Brain pericyte (primary cell): ENCODE data around the gene CCDC18.
A peak's percentile ranks its signal among the peaks of the same experiment; 100 is the strongest.
"Not testable (repeated sequence)": the region's sequence is repeated elsewhere in the genome, so short reads cannot be mapped to it uniquely, and the experiment has no call there.

Experiments
- DNase-seq: peaks from one replicate; pipeline ENCODE4 v3.0.0-alpha.2; 2012; ENCODE audit warnings: low read depth, low spot score

Gene CCDC18

DNA sequence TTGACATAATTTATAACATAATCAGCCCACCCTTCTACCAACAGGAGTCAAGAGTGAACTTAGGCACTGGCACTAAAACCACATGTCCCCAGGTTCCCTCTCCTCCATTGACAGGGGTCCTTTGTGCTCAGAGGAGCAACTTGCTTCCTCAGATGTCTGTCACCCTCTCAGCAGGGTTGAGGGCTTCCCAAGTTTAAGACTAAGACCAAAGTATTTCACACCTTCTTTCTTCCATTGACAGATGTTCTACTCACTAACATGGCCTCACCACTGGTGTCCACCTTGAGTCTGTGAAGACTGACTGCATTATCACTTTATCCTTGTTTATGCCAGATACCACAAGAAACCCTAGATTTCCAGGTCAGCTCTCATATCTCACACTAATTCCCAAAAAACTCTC is 56.5 kb downstream of the CCDC18 start:
- DNase-seq: no peak

DNA sequence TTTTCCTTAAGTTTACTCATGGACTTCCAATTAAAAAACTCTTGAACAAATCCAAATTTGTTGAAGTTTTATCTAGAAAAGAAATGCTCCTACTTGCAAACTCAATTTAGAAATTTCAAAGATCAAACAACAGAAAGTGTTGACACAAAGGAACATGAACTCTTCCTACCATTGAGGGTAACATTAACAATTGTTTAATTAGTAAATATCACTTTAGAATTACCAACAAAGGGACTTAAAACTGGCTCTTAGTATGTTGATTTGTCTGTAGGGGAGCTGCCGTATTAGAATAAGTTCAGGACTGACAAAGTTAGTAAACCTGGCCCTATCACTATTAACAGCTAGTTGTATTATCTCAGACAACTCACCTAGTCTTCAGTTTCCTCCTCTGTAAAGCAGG is 57.9 kb downstream of the CCDC18 start:
- no peak for DNase-seq

DNA sequence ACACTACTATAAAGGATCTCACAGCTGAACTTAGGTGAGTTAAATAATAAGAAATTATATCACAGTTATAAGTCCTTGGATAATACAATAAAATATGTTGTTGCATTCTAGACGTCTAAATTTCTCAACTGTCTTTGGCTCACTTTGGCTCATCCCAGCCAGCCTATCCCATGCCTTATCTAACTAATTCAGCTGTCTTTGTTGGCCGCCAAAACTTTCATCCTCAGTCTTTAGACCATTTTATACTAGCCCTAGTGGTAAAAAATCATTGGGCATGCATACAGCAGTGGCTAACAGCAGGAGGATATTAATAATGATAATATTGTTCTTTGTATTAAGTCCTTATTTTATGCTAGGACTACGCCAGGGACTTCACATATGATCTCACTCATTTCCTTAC is 59.3 kb downstream of the CCDC18 start:
- DNase-seq: no peak

DNA sequence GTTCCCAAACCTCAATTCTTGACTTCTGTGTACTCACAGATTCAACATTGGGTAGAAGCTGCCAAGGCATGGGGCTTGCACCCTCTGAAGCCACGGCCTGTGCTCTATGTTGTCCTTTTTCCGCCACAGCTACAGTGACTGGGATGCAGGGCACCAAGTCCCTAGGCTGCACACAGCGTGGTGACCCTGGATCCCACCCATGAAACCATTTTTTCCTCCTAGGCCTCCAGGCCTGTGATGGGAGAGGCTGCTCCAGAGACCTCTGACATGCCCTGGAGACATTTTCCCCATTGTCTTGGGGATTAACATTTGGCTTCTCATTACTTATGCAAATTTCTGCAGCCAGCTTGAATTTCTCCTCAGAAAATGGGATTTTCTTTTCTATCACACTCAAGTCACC is 62.7 kb downstream of the CCDC18 start:
- not testable (repeated sequence) for DNase-seq

DNA sequence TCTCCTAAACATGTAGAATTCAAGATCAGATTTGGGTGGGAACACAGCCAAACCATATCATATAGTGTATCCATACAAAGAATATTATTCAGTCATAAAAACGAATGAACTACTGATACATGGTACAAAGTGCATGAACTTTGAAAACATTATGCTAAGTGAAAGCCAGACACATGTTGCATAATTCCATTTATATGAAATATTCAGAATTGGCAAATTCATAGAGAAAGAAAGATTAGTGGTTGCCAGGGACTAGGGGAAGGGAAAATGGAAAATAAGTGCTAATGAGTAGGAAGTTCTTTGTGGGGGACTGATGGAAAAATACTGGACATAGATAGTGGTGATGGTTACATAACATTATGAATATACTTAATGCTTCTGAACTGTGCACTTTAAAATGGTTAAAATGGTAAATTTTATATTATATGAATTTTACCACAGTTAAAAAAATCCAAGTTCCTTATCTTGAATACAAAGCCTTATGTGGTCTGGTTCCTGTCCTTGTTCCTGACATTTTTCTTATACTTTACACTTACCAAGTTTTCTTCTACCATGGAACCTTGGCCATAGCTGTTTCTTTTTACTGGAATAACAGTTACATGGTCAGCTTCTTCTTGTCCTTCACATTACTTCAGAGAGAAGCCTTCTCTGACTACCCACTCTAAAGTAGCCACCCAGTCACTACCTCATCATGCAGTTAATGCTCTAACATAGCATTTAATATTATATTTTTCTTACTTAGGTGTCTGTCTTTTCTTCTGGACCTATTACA is 64.0 kb downstream of the CCDC18 start:
- no peak for DNase-seq

DNA sequence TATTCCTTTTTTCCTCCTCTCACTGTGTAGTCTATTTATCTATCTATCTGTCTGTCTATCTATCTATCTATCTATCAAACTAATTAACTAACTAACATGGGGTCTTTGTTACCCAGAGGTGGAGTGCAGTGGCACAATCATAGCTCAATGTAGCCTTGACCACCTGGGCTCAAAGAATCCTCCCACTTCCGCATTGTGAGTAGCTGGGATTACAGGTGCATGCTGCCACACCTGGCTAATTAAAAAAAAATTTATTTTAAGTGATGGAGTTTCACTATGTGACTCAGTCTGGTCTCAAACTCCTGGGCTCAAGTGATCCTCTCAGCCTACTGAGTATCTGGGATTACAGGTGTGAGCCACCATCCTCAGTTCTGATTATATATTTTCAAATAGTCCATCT is 71.4 kb downstream of the CCDC18 start:
- DNase-seq: no peak

DNA sequence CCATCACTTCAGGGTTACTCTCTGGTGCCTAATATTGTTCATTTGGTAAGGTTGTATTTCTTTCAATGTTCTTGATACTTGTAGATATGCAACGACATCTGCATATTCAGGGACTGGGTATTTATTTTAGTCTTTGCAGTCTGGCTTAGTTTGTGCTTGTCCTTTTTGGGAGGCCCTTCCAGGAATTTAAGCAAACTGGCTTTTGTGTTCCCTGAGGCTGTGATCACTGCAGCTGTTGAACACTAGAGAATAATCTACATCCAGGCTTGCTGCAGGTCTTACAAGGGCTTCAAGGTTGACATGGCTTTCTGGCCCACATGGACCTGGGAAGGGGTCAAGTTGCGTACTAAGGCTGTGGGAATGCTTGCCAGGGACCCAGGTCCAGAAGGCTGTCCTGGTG is 72.1 kb downstream of the CCDC18 start:
- DNase-seq: no peak

DNA sequence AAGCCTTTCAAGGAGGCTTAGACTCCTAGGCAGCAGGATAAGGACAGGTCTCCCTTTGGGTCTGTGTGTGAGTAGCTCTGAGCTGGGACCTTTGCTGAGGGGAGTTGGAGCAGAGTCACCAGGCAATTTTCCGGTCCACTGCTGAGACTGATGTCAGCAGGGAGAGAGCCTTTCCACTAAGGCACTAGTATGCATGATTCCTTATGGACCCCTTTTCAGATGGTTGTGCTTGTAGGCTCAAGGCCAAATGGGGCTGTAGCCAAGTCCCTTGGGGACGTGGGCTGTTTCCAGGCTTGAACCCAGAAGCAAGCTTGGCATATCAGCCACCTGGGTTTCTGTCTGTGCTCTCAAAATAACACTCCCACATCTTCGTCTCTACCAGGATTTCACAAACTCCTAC is 73.0 kb downstream of the CCDC18 start:
- no peak for DNase-seq

DNA sequence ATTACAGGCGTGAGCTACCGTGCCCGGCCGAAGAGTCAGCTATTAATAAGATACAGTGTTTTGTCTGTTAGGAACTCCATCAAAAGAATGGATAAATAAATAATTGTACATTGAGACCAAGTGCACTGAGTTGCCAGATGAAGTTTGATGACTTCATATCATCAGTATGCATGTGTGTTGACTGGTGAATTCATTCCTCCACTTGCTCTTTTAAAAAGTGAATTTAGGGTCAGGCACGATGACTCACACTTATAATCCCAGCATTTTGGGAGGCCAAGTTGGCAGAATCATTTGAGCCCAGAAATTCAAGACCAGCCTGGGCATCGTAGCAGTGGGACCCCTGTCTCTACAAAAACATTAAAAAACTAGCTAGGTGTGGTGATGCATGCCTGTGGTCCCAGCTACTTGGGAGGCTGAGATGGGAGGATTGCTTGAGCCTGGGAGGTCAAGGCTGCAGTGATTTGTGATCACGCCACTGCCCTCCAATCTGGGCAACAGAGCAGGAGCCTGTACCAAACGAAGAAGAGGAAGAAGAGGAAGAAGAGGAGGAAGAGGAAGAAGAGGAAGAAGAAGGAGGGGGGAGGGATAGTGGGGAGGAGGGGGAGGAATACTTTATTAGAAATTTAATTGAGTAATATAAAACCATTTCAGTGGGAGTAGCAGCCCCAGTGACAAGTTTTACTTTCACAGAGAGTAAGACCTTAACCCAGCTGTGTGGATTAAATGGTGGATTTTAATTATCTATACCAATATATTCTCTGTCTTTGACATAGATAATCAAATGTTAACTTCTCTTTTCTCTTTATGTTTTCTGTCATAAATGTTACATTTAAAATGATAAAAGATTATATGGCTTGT is 74.9 kb downstream of the CCDC18 start:
- DNase-seq: peak; percentile 12

DNA sequence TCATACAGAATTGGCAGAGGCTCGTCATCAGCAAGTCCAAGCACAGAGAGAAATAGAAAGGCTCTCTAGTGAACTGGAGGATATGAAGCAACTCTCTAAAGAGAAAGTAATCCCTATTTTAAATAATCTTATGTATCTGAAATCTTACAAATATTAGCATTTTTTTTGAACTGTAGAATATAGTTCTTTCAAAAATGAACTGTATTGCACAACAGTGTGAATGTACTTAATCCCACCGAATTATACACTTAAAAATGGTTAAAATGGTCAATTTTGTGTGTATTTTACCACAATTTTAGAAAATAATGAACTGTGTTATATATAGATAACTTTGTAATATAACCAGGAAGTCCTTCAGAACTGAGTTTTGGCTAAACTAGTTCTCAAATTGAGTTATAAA is 75.9 kb downstream of the CCDC18 start:
- DNase-seq: no peak

DNA sequence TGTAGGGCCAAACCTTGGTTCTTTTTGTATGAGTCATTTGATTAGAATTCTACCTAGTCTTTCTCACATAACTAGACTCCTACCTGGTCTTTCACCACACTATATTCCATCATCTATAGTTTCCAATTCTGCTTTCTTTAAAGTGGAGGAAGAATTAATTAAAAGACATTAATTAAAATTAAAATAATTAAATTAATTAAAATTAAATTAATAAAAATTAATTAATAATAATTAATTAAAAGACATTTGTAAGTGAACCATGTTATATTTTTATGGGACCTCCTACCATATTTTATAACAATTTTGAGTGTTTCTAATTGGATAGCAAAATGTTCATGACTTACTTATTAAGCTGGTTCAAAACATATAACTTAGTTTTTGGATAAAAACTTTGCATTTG is 77.4 kb downstream of the CCDC18 start:
- DNase-seq: no peak

DNA sequence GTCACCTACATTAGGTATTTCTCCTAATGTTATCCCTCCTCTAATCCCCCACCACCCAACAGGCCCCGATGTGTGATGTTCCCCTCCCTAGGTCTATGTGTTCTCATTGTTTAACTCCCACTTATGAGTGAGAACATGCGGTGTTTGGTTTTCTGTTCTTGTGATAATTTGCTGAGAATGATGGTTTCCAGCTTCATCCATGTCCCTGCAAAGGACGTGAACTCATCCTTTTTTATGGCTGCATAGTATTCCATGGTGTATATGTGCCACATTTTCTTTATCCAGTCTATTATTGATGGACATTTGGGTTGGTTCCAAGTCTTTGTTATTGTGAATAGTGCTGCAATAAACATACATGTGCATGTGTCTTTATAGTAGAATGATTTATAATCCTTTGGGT is 80.2 kb downstream of the CCDC18 start:
- not testable (repeated sequence) for DNase-seq

DNA sequence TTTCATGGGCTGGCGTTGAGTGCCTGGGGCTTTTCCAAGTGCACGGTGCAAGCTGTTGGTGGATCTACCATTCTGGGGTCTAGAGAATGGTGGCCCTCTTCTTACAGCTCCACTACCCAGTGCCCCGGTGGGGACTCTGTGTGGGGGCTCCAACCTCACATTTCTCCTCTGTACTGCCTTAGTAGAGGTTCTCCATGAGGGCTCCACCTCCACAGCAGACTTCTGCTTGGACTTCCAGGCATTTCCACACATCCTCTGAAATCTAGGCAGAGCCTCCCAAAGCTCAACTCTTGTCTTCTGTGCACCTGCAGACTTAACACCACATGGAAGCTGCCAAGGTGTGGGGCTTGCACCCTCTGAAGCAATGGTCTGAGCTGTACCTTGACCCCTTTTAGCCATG is 82.1 kb downstream of the CCDC18 start:
- no peak for DNase-seq

DNA sequence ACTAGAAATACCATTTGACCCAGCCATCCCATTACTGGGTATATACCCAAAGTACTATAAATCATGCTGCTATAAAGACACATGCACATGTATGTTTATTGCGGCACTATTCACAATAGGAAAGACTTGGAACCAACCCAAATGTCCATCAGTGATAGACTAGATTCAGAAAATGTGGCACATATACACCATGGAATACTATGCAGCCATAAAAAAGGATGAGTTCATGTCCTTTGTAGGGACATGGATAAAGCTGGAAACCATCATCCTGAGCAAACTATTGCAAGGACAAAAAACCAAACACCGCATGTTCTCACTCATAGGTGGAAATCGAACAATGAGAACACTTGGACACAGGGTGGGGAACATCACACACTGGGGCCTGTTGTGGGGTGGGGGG is 88.4 kb downstream of the CCDC18 start:
- DNase-seq: not testable (repeated sequence)

DNA sequence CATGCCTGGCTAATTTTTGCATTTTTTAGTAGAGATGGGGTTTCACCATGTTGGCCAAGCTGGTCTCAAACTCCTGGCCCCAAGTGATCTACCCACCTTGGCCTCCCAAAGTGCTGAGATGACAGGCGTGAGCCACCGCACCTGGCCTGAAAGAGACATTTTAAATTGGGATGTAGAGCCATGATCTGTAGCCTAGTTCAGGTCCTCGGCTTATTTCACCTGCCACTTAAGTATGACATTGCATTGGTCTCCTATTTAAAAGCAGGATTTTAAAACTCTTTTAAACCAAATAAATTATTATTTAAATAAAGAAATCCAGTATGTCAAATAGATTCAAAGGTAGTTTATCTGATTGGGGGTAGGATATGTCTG is 94.7 kb downstream of the CCDC18 start:
- not testable (repeated sequence) for DNase-seq

DNA sequence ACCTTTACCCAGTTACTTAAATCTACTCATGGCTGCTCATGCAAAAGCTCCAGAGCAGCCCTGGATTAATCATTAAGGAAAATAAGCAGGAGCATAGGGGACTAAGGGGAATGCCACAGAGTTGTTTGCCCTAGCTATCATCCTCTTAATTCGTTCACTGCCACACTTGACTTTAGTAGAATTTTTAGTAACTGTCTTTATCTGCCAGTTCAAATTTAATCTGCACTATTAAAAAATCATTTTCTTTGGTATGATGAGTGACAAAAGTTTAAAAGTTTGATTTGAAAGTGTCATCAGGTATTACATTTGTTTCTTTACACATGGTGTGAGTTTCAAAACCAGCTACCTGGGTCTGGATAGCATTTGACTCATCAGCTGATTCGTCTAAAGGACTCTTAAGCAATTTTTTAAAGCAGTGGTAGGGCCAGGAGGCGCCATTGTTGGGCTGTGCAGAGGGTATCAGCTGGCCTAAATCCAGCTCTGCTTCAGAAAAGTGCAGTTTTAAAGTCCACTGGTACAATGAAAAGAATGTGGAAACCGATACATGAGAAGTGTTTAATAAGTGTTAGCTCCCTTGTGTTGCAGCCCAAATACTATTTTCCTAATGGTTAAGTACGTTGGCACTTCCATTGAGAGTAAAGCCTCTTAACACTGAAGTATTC is 95.2 kb downstream of the CCDC18 start:
- no peak for DNase-seq

DNA sequence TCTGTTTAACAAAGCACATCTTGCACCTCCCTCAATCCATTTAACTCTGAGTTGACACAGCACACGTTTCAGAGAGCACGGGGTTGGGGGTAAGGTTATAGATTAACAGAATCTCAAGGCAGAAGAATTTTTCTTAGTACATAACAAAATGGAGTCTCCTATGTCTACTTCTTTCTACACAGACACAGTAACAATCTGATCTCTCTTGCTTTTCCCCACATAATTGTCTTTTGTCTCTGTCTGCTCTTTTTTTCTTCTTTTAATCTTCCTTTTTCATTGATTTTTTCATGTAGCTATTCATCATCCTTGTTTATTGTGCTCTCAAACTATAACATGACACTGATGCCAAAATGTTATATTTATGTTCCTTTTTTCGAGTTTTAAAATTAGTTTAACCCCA is 97.0 kb downstream of the CCDC18 start:
- DNase-seq: not testable (repeated sequence)

DNA sequence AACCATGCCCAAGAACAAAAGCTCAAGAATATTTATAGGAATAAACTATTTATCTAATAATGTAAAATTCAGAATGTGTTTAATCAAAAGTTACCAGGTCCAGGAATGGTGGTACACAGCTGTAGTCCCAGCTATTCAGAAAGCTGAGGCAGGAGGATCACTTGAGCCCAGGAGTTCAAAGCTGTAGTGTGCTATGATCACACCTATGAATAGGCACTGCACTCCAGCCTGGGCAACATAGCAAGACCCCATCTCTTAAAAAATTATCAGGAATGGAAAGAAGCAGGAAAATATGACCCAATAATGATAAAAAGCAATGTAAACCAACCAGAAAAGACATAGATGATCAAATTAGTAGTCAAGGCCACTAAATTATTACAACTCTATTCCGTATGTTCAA is 103.0 kb downstream of the CCDC18 start:
- no peak for DNase-seq

DNA sequence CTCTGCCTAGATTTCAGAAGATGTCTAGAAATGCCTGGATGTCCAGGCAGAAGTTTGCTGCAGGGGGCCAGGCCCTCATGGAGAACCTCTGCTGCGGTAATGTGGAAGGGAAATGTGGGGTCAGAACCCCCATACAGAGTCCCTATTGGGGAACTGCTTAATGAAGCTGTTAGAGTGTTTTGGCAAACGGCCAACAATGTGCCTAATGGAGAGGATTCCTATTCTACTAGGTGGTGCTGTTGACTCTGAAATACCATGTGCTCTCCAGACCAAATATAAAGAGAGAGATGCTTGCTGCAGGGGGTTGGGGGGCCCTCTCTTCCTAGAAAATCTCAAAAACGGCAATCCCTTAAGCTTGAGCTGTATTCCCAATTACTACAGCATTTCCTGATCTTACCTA is 108.0 kb downstream of the CCDC18 start:
- no peak for DNase-seq

DNA sequence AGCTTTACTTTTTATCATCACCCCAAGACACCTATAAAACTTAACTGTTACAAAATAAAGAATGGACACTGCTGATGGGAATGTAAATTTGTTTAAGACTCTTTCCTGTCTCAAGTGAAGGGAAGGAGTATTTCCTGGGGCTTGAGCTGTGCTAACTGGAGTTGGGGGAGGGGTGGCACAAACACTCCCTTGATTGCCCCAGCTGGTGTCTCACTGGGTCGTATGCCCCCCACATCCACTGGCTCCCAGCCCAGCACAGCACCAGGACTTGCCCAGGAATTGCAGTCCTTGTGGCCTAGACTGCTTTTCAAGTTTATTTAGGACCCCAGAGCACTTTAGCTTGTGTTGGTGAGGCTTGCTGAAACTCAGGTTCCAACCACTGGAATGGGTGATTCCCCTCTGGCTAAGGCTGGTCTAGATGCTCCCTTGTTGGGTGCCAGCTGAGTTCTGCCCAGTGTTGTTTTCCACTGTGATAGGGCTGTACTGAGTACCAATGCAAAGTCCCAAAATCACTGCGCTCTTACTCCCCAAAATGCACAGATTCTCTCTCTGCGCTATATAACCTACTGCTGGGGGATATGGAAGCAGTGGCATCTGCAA is 116.1 kb downstream of the CCDC18 start:
- DNase-seq: no peak

DNA sequence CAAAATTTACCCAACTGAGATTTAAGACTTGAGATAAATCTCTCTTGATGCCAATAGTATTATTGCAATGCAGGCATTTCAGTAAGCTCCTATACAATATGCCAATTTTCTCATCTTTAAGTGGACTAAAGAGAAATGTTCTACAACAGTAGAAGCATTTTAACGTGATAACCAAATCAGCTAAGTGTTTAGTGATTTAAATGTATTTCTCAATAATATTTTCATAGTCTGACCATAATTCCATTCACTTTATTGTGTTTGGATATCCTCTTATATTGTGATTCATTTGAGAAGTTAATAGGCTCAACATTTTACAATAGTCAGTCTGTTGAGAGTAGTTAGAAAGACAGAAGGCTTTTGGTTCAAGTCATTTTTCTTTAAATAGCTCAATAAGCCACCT is 120.6 kb downstream of the CCDC18 start:
- DNase-seq: no peak

DNA sequence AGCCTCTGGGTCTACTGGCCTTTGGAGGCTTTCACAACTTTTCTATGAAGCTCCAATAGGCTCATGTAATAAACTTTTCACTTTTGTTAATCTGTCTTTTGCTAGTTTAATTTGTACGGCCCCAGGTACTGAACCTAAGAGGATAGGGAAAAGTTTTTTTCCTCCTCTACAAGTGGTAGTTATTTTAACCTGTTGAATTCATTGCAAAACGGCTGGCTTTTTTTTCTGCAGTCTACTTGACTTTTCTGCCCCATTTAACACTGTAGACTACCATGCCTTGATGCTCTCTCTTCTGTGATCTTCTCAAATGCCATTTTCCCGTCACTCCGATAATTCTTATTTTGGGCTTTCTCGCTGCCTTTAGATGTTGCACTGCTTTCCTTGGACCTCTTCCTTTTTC is 121.6 kb downstream of the CCDC18 start:
- no peak for DNase-seq
